Thyroid gland (tissue), 4 donors: ENCODE results near the gene DDC.

Source experiments
- POLR2A ChIP-seq, 2 donors: fragments of 450-650 bp; IDR thresholded peaks; one replicate each; pipeline ENCODE4 v1.6.1; 2017; ENCODE audit warnings: antibody characterized with exemption in 2 of 2, mild to moderate bottlenecking in 2 of 2, moderate library complexity in 1 of 2
- TF ChIP-seq, protein P1 (sequence below), 6 experiments: fragments of 200-600 bp in 3 of 6; fragments of 450-650 bp in 3 of 6; sonication (generic) in 3 of 6; IDR thresholded peaks; one replicate each; pipeline ENCODE4 v1.5.1; 2016 to 2019; ENCODE audit warnings: antibody characterized with exemption in 6 of 6, mild to moderate bottlenecking in 2 of 6, inconsistent platforms in 1 of 6, moderate library complexity in 1 of 6

DNA sequence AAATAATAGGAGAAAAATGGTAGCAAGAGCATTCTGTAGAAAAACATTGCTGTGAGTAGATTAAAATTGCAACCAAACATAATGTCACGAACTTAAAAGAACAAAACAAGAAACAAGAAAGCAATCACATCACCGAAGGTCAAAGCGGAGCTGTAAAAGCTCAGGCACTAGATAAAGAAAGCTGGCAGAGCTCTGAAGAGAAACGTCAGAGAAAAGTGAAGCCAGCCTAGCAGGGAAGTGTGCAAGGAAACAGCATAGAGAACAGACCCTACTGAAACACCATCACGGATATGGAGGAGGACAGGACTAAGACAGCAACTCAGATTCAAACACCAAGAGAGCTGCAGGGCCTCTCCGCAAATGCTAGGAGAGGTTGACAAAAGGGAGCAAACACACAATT is 22.5 kb upstream of the DDC start:
- TF ChIP-seq, protein P1, sequence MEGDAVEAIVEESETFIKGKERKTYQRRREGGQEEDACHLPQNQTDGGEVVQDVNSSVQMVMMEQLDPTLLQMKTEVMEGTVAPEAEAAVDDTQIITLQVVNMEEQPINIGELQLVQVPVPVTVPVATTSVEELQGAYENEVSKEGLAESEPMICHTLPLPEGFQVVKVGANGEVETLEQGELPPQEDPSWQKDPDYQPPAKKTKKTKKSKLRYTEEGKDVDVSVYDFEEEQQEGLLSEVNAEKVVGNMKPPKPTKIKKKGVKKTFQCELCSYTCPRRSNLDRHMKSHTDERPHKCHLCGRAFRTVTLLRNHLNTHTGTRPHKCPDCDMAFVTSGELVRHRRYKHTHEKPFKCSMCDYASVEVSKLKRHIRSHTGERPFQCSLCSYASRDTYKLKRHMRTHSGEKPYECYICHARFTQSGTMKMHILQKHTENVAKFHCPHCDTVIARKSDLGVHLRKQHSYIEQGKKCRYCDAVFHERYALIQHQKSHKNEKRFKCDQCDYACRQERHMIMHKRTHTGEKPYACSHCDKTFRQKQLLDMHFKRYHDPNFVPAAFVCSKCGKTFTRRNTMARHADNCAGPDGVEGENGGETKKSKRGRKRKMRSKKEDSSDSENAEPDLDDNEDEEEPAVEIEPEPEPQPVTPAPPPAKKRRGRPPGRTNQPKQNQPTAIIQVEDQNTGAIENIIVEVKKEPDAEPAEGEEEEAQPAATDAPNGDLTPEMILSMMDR (IDR thresholded peaks at IDR 0.05) = no peak
- no peak for TF ChIP-seq POLR2A (IDR thresholded peaks at IDR 0.05)
